GM21786 (cell line): ENCODE measurements around the gene CELF1.

Experiments used
- ATAC-seq: cut with Tn5 transposase; IDR thresholded peaks from one replicate; pipeline ENCODE4 v1.9.1; 2021; ENCODE audit not compliant: unreplicated experiment

CELF1 gene

GRCh38 chr11:47451436-47451835 is 101.5 kb downstream of the CELF1 start:
- ATAC-seq: no peak

GRCh38 chr11:47449541-47449940 is 103.4 kb downstream of the CELF1 start:
- ATAC-seq: no peak

GRCh38 chr11:47448566-47449427 is 104.1 kb downstream of the CELF1 start, which contains the start of gene RAPSN:
TSS of gene RAPSN (minus strand) at chr11:47449136. CDS start at chr11:47448964, 172 bp downstream.
- ATAC-seq: no peak

- ATAC-seq: no peak
Observed at GRCh38 chr11:47447906-47448305, 105.0 kb downstream of the CELF1 start.

- ATAC-seq: no peak
Observed at GRCh38 chr11:47446833-47447232, 106.1 kb downstream of the CELF1 start.

GRCh38 chr11:47445840-47446239 is 107.1 kb downstream of the CELF1 start:
- no peak for ATAC-seq

GRCh38 chr11:47443817-47444216 is 109.1 kb downstream of the CELF1 start:
- ATAC-seq: no peak

- ATAC-seq: no peak
Observed at GRCh38 chr11:47443028-47443700, 109.8 kb downstream of the CELF1 start.

- no peak for ATAC-seq
Observed at GRCh38 chr11:47442514-47442913, 110.4 kb downstream of the CELF1 start.

- no peak for ATAC-seq
Observed at GRCh38 chr11:47441421-47441820, 111.5 kb downstream of the CELF1 start.

- ATAC-seq: no peak
Observed at GRCh38 chr11:47440054-47440476, 112.9 kb downstream of the CELF1 start.

GRCh38 chr11:47438721-47439120 is 114.2 kb downstream of the CELF1 start:
- no peak for ATAC-seq

- no peak for ATAC-seq
Observed at GRCh38 chr11:47437746-47438418, 115.0 kb downstream of the CELF1 start.

GRCh38 chr11:47437218-47437745 is 115.7 kb downstream of the CELF1 start:
- ATAC-seq: no peak

GRCh38 chr11:47436726-47437125 is 116.2 kb downstream of the CELF1 start:
- no peak for ATAC-seq

- no peak for ATAC-seq
Observed at GRCh38 chr11:47435687-47436086, 117.2 kb downstream of the CELF1 start.

GRCh38 chr11:47434011-47434786 is 118.7 kb downstream of the CELF1 start:
- ATAC-seq: no peak

GRCh38 chr11:47433157-47433556 is 119.8 kb downstream of the CELF1 start:
- ATAC-seq: no peak

GRCh38 chr11:47431356-47432083 is 121.4 kb downstream of the CELF1 start:
- no peak for ATAC-seq

- ATAC-seq: no peak
Observed at GRCh38 chr11:47430524-47430923, 122.4 kb downstream of the CELF1 start.
